ENCODE results near the gene HNRNPA2B1.
A peak's percentile ranks its signal among the peaks of the same experiment; 100 is the strongest.
"Not testable (repeated sequence)": the region's sequence is repeated elsewhere in the genome, so short reads cannot be mapped to it uniquely, and the experiment has no call there.

HNRNPA2B1 gene

DNA sequence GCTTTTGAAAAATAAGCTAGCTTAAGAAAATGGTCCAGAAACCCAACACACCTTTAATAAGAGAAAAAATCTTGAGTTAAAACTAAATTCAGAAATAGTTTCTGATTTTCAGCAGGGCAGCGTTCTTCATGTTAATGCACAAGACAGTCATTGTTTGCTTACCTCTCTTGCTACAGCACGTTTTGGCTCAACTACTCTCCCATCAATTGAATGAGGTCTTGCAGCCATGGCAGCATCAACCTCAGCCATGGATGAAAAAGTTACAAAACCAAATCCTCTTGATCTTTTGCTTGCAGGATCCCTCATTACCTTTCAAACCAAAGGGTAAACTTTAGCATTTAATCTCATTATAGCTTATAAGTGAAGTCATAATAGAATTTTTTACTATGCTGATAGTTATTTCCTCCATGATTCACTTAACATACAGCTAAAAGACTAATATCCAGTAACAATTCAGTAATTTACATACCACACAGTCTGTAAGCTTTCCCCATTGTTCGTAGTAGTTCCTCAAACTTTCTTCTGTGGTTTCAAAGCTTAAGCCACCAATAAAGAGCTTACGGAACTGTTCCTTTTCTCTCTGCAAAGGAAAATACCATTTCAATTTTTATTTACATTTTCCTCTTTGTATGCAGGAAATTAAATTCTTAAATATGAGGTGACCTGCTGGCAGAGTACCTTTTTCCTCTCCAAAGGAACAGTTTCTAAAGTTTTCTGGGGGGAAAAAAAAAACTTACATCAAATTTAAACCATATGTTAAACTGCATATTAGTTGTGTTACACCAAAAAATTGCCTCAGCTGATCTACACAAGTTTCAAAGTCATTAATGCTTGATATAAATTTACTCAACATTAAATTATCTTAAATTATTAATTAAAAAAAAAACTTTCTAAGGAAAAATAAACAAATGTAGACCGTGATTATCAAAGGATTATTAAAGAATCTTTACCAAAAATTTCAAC is 3.1 kb downstream of the HNRNPA2B1 start:
- Histone ChIP-seq H3K4me2 (ENCODE audit: low read length) (peak overlapping the region; percentile 84), H3K36me3 (replicated peaks; ENCODE audit: low read depth, low read length) (peaks cover 62% of the 10 kb centered on the region), H3K4me1 (ENCODE audit: low read length) (peaks cover 50% of the 10 kb centered on the region), H2AFZ (ENCODE audit: low read depth, low read length) (no peak overlapping the region), H4K20me1 (ENCODE audit: insufficient read depth, low read length) (peaks cover 73% of the 10 kb centered on the region), H3K79me2 (ENCODE audit: low read length) (peaks cover 91% of the 10 kb centered on the region), H3K4me3 (ENCODE audit: low read length) (peak overlapping the region; percentile 98), H3K27ac (ENCODE audit: low read length) (peak overlapping the region; percentile 100), H3K9me3 (ENCODE audit: insufficient read depth, low read length) (no peaks in the 10 kb centered on the region), H3K9ac (ENCODE audit: low read length) (peak overlapping the region; percentile 100; the same call in 1 of the 2 replicates), H3K27me3 (ENCODE audit: low read depth, low read length) (no peaks in the 10 kb centered on the region)
- no peak for TF ChIP-seq EZH2phosphoT487 (IDR thresholded peaks at IDR 0.05; ENCODE audit: low read depth)
- TF ChIP-seq, protein P1, sequence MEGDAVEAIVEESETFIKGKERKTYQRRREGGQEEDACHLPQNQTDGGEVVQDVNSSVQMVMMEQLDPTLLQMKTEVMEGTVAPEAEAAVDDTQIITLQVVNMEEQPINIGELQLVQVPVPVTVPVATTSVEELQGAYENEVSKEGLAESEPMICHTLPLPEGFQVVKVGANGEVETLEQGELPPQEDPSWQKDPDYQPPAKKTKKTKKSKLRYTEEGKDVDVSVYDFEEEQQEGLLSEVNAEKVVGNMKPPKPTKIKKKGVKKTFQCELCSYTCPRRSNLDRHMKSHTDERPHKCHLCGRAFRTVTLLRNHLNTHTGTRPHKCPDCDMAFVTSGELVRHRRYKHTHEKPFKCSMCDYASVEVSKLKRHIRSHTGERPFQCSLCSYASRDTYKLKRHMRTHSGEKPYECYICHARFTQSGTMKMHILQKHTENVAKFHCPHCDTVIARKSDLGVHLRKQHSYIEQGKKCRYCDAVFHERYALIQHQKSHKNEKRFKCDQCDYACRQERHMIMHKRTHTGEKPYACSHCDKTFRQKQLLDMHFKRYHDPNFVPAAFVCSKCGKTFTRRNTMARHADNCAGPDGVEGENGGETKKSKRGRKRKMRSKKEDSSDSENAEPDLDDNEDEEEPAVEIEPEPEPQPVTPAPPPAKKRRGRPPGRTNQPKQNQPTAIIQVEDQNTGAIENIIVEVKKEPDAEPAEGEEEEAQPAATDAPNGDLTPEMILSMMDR (IDR thresholded peaks at IDR 0.05; ENCODE audit: low read depth, low read length) = no peak

DNA sequence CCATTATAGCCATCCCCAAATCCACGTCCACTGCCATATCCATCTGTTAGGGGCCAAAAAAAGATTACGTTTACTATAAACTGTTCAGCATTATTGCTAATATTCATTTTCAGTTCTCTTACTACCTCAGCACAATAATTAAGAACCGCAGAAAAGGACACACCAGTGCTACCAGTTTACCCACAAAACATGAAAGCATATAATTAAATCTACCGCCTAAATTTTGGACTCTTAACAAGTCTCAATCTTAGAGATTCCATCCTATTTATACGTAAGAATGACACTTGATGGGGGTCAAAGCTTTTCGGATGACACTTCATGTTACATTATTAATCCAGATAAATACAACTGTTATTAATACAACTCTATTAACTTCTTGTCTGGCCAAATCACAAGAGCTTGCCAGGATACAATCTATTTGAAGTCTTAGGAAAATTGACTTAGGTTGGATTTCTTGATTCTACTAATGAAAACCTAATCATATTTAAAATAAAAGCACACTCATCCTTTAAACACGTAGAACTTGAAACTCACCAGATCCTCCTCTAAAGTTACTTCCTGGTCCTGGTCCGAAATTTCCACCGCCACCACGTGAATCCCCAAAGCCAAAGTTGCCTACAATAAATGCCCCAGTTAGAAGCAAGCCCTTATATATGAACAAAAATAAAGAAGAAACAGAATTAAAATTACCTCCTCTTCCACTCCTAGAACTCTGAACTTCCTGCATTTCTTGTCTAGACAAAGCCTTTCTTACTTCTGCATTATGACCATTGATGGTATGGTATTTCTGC is 4.5 kb downstream of the HNRNPA2B1 start:
- H3K79me2 ChIP-seq (ENCODE audit: low read length) = peaks cover 94% of the 10 kb centered on the region
- TF ChIP-seq, protein P1 (IDR thresholded peaks at IDR 0.05; ENCODE audit: low read depth, low read length) = no peak
- no peak for TF ChIP-seq EZH2phosphoT487 (IDR thresholded peaks at IDR 0.05; ENCODE audit: low read depth)
- no peak overlapping the region for H3K9ac ChIP-seq (ENCODE audit: low read length)
- H3K4me3 ChIP-seq (ENCODE audit: low read length) = peak overlapping the region; percentile 98
- peaks cover 70% of the 10 kb centered on the region for H3K36me3 ChIP-seq (replicated peaks; ENCODE audit: low read depth, low read length)
- peak overlapping the region; percentile 84 for H3K4me2 ChIP-seq (ENCODE audit: low read length)
- peaks cover 56% of the 10 kb centered on the region for H3K4me1 ChIP-seq (ENCODE audit: low read length)
- no peaks in the 10 kb centered on the region for H3K9me3 ChIP-seq (ENCODE audit: insufficient read depth, low read length)
- peaks cover 84% of the 10 kb centered on the region for H4K20me1 ChIP-seq (ENCODE audit: insufficient read depth, low read length)
- H2AFZ ChIP-seq (ENCODE audit: low read depth, low read length) = no peak overlapping the region
- peak overlapping the region; percentile 100 for H3K27ac ChIP-seq (ENCODE audit: low read length)
- H3K27me3 ChIP-seq (ENCODE audit: low read depth, low read length) = no peaks in the 10 kb centered on the region

DNA sequence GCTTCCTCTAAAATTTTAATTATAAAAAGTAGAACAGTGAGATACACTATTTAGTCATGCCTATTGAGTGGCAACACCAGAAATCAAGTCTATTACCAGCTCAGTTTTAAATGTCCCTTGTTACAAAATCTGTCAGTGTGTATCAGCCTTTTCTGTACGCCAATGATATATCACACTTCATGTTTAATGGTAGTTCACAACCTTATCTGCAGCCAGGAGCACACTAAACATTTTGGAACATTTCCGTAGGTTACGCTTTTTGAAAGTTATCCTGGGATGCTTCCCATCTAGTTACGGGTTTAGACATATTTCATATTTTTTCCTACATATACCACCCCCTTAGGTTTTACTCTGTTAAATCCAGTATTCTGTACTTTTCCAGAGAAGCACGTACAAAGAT is 5.4 kb downstream of the HNRNPA2B1 start:
- Histone ChIP-seq H3K4me1 (ENCODE audit: low read length) (peaks cover 56% of the 10 kb centered on the region), H2AFZ (ENCODE audit: low read depth, low read length) (no peak overlapping the region), H3K36me3 (replicated peaks; ENCODE audit: low read depth, low read length) (peaks cover 79% of the 10 kb centered on the region), H4K20me1 (ENCODE audit: insufficient read depth, low read length) (peaks cover 93% of the 10 kb centered on the region), H3K27me3 (ENCODE audit: low read depth, low read length) (no peaks in the 10 kb centered on the region), H3K9ac (ENCODE audit: low read length) (no peak overlapping the region), H3K4me3 (ENCODE audit: low read length) (peak overlapping the region; percentile 5; the same call in 1 of the 2 replicates), H3K4me2 (ENCODE audit: low read length) (peak overlapping the region; percentile 30), H3K79me2 (ENCODE audit: low read length) (peaks cover 98% of the 10 kb centered on the region), H3K9me3 (ENCODE audit: insufficient read depth, low read length) (no peaks in the 10 kb centered on the region), H3K27ac (ENCODE audit: low read length) (no peak overlapping the region)
- TF ChIP-seq, protein P1 (IDR thresholded peaks at IDR 0.05; ENCODE audit: low read depth, low read length) = no peak
- no peak for TF ChIP-seq EZH2phosphoT487 (IDR thresholded peaks at IDR 0.05; ENCODE audit: low read depth)

DNA sequence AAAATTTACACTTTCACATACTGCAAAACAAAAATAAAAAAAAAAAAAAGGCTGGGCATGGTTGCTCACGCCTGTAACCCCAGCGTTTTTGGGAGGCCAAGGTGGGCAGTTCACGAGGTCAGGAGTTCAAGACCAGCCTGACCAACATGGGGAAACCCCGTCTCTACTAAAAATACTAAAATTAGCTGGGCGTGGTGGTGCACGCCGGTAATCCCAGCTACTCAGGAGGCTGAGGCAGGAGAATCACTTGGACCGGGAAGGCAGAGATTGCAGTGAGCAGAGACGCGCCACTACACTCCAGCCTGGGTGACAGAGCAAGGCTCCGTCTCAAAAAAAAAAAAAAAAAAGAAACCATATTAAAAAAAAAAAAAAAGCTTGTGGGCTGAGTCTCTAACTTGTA is 5.8 kb downstream of the HNRNPA2B1 start:
- peak overlapping the region; percentile 30; the same call in 1 of the 2 replicates for H3K4me2 ChIP-seq (ENCODE audit: low read length)
- H3K9ac ChIP-seq (ENCODE audit: low read length) = not testable (repeated sequence)
- peak overlapping the region; percentile 33; the same call in 1 of the 2 replicates for H3K27ac ChIP-seq (ENCODE audit: low read length)

More for the DNA sequence above, 5.8 kb downstream of the HNRNPA2B1 start:
- peaks cover 96% of the 10 kb centered on the region for H3K79me2 ChIP-seq (ENCODE audit: low read length)
- H2AFZ ChIP-seq (ENCODE audit: low read depth, low read length); H3K27me3 ChIP-seq (ENCODE audit: low read depth, low read length); H3K4me3 ChIP-seq (ENCODE audit: low read length); H3K9me3 ChIP-seq (ENCODE audit: insufficient read depth, low read length): not testable (repeated sequence)
- H3K4me1 ChIP-seq (ENCODE audit: low read length) = peaks cover 57% of the 10 kb centered on the region
- H3K36me3 ChIP-seq (replicated peaks; ENCODE audit: low read depth, low read length) = peaks cover 80% of the 10 kb centered on the region
- peaks cover 96% of the 10 kb centered on the region for H4K20me1 ChIP-seq (ENCODE audit: insufficient read depth, low read length)
